Stomach (tissue), 9 donors: ENCODE measurements around the gene RBMS2. TPM values are rescaled to one million over a fixed set of nuclear protein-coding genes. Genes with fewer than 3 reads are reported as not detected.
"Not testable (repeated sequence)": the region's sequence is repeated elsewhere in the genome, so short reads cannot be mapped to it uniquely, and the experiment has no call there.

Experiments used
- DNase-seq, 2 donors: peaks; one replicate each; pipeline versions ENCODE4 v3.0.0 to v3.0.0-alpha.2; 2013 to 2019
- H3K27ac ChIP-seq, 5 donors: fragments of 200-600 bp in 4 of 5; sonication (generic) in 4 of 5; one replicate each; pipeline ENCODE4 v1.5.1; 2013 to 2019; ENCODE audit warnings: mild to moderate bottlenecking in 1 of 5, moderate library complexity in 1 of 5
- H3K27me3 ChIP-seq, 3 donors: fragments of 200-600 bp; sonication (generic); one replicate each; pipeline ENCODE4 v1.5.1; 2017 to 2019; ENCODE audit warnings: mixed run types in 1 of 3
- H3K36me3 ChIP-seq, 4 donors: fragments of 200-600 bp; sonication (generic); 1 replicate in 3 of 4; 2 replicates in 1 of 4; pipeline ENCODE4 v1.5.1; 2016 to 2019
- H3K4me1 ChIP-seq, 4 donors: fragments of 200-600 bp; sonication (generic); one replicate each; pipeline ENCODE4 v1.5.1; 2016 to 2019
- H3K4me3 ChIP-seq, 4 donors: fragments of 200-600 bp; sonication (generic) in 3 of 4; one replicate each; pipeline ENCODE4 v1.5.1; 2016 to 2019; ENCODE audit warnings: mild to moderate bottlenecking in 1 of 4
- H3K9me3 ChIP-seq, 4 donors: fragments of 200-600 bp; sonication (generic); one replicate each; pipeline ENCODE4 v1.5.1; 2016 to 2019
- CTCF ChIP-seq, 7 experiments: fragments of 450-650 bp in 4 of 7; fragments of 200-600 bp in 3 of 7; sonication (generic) in 3 of 7; IDR thresholded peaks; one replicate each; pipeline ENCODE4 v1.5.1; 2016 to 2019; ENCODE audit warnings: antibody characterized with exemption in 7 of 7, control low read depth in 2 of 7, mild to moderate bottlenecking in 1 of 7
- EP300 ChIP-seq: sonication (generic); formaldehyde crosslinking; IDR thresholded peaks from one replicate; pipeline ENCODE4 v1.6.1; 2017; ENCODE audit warnings: antibody characterized with exemption
- POLR2A ChIP-seq, 4 donors: fragments of 450-650 bp; IDR thresholded peaks; one replicate each; pipeline ENCODE4 v1.6.1; 2016; ENCODE audit warnings: antibody characterized with exemption in 4 of 4, control low read depth in 2 of 4, mild to moderate bottlenecking in 1 of 4, moderate library complexity in 1 of 4
- POLR2AphosphoS5 ChIP-seq, 3 donors: sonication (generic); formaldehyde crosslinking; IDR thresholded peaks; one replicate each; pipeline ENCODE4 v1.6.1; 2016; ENCODE audit warnings: antibody characterized with exemption in 3 of 3
- WGBS, 5 donors: extraction: QIAGEN DNeasy Blood & Tissue Kit in 3 of 5; methylation state at CpG; one replicate each; pipeline versions ENCODE4 v1.1.5 to v1.1.7; 2013 to 2018; 5-methylcytosine and 5-hydroxymethylcytosine counted together
- intact Hi-C: fragments of 100-400 bp; cut with DNase I; formaldehyde crosslinking; loops from one replicate; pipeline ENCODE4 v1.15.1; 2023; ENCODE audit warnings: low total_unique reads
- polyA plus RNA-seq, 3 donors: library from polyadenylated mRNA; stranded (reverse); fragments of 200-250 nt; gene quantifications; one replicate each; pipeline ENCODE4 v1.2.3, GENCODE V29; 2013
- total RNA-seq, 5 donors: library from RNA; depleted of rRNA; stranded (reverse); fragments of >200 nt; gene quantifications; one replicate each; pipeline versions ENCODE4 v1.1.0 to v1.2.3, GENCODE V29; 2014 to 2016
- donor health status: healthy with polysubstance abuse.
- donor health status: Bipolar disorder and iron deficiency.
- donor health status: healthy.

RBMS2 gene
- total and polyA plus RNA-seq, 8 donors: 4.2 to 123 (median 9.8) TPM

GRCh38 chr12:56488041-56488955 lies 33.3 kb upstream of the RBMS2 start, which contains the start of gene GLS2:
Gene GLS2, minus strand, starts transcription at chr12:56488161. Its CDS starts 43 bp downstream, at chr12:56488118.
- peak; percentile 80 to 93 for DNase-seq
- Histone ChIP-seq H3K4me3 (peak within 1 kb of the TSS; percentile 60 to 73 (median 61)), H3K27ac (peak within 1 kb of the TSS in 4 of 5 donors; percentile 29 to 70 (median 34)), H3K9me3 (no peaks in the 10 kb centered on the region), H3K4me1 (peaks cover 18 to 22% (median 18%) of the 10 kb centered on the region in 4 donors), H3K27me3 (peaks cover 0 to 37% (median 3%) of the 10 kb centered on the region in 3 donors), H3K36me3 (no peaks in the 10 kb centered on the region)
- WGBS, 5 donors: 14 to 21% (median 15%) methylated on average over 48 to 59 of the region's 59 CpGs
- intact Hi-C loops: no loop called here
- TF ChIP-seq POLR2AphosphoS5 (IDR thresholded peaks at IDR 0.05): peak in 1 of 3 donors; percentile 39
- TF ChIP-seq POLR2A (IDR thresholded peaks at IDR 0.05): no peak

GRCh38 chr12:56490360-56490759 lies 31.3 kb upstream of the RBMS2 start:
- intact Hi-C loops: no loop called here
- DNase-seq: no peak
- TF ChIP-seq EP300: no peak
- TF ChIP-seq CTCF (IDR thresholded peaks at IDR 0.05): no peak
- no peak for TF ChIP-seq POLR2AphosphoS5 (IDR thresholded peaks at IDR 0.05)
- TF ChIP-seq POLR2A (IDR thresholded peaks at IDR 0.05): no peak
- peaks cover 18 to 22% (median 18%) of the 10 kb centered on the region in 4 donors for H3K4me1 ChIP-seq
- H3K4me3 ChIP-seq: no peak overlapping the region
- peaks cover 0 to 47% (median 3%) of the 10 kb centered on the region in 3 donors for H3K27me3 ChIP-seq
- no peak overlapping the region for H3K27ac ChIP-seq
- no peaks in the 10 kb centered on the region for H3K36me3 ChIP-seq
- H3K9me3 ChIP-seq: no peaks in the 10 kb centered on the region

GRCh38 chr12:56493409-56494105 lies 28.1 kb upstream of the RBMS2 start:
- H3K4me1 ChIP-seq, intact Hi-C loops, H3K27ac ChIP-seq, DNase-seq, H3K36me3 ChIP-seq, H3K9me3 ChIP-seq, H3K4me3 ChIP-seq: not testable (repeated sequence)
- peaks cover 0 to 32% (median 3%) of the 10 kb centered on the region in 3 donors for H3K27me3 ChIP-seq
- WGBS, 5 donors: 86 to 91% (median 89%) methylated on average over 15 to 31 of the region's 31 CpGs

GRCh38 chr12:56494106-56494415 lies 27.6 kb upstream of the RBMS2 start:
- H3K27me3 ChIP-seq: peaks cover 0 to 30% (median 3%) of the 10 kb centered on the region in 3 donors
- intact Hi-C loops, H3K36me3 ChIP-seq, H3K4me3 ChIP-seq, H3K27ac ChIP-seq, H3K4me1 ChIP-seq, DNase-seq, H3K9me3 ChIP-seq: not testable (repeated sequence)
- 93 to 96% (median 94%) methylated on average over 12 to 15 of the region's 15 CpGs; no CpG with 5 or more reads in 1 of the 5 donors for WGBS, 5 donors

- 90 to 97% (median 94%) methylated on average over 21 to 27 of the region's 27 CpGs for WGBS, 5 donors
- peaks cover 0 to 27% (median 3%) of the 10 kb centered on the region in 3 donors for H3K27me3 ChIP-seq
- H3K4me1 ChIP-seq, DNase-seq, H3K27ac ChIP-seq, H3K36me3 ChIP-seq, H3K4me3 ChIP-seq, intact Hi-C loops, H3K9me3 ChIP-seq: not testable (repeated sequence)
These were observed 27.1 kb upstream of the RBMS2 start for GRCh38 chr12:56494481-56494880.

- H3K27ac ChIP-seq, H3K9me3 ChIP-seq, H3K4me1 ChIP-seq, intact Hi-C loops, H3K36me3 ChIP-seq, H3K4me3 ChIP-seq: not testable (repeated sequence)
- TF ChIP-seq CTCF (IDR thresholded peaks at IDR 0.05): peak in 3 of 7 experiments; percentile 25 to 45 (median 32)
- H3K27me3 ChIP-seq: peaks cover 0 to 14% (median 3%) of the 10 kb centered on the region in 3 donors
- WGBS, 5 donors: 7 to 22% (median 13%) methylated on average over 11 to 17 of the region's 17 CpGs
- peak; percentile 54 to 69 for DNase-seq
These were observed 24.9 kb upstream of the RBMS2 start for GRCh38 chr12:56496704-56497103.

- H3K9me3 ChIP-seq, H3K4me1 ChIP-seq, DNase-seq, H3K4me3 ChIP-seq, intact Hi-C loops, H3K36me3 ChIP-seq, H3K27ac ChIP-seq: not testable (repeated sequence)
- WGBS, 5 donors: 40 to 51% (median 48%) methylated on average over 14 of the region's 14 CpGs
- H3K27me3 ChIP-seq: peaks cover 0 to 11% (median 0%) of the 10 kb centered on the region in 3 donors
These were observed 23.3 kb upstream of the RBMS2 start for GRCh38 chr12:56498126-56498902.

GRCh38 chr12:56499452-56499851 lies 22.2 kb upstream of the RBMS2 start:
- 70 to 91% (median 87%) methylated on average over 9 of the region's 9 CpGs for WGBS, 5 donors
- DNase-seq, H3K4me3 ChIP-seq, H3K4me1 ChIP-seq, intact Hi-C loops, H3K27me3 ChIP-seq, H3K36me3 ChIP-seq, H3K9me3 ChIP-seq, H3K27ac ChIP-seq: not testable (repeated sequence)
